ENCODE results near the gene QKI.

The QKI gene

GRCh38 chr6:163418311-163419029 lies 4.0 kb downstream of the QKI start:
- CTCF ChIA-PET: interaction anchor here (0.6 to 2.1 kb wide), 10 partner anchors 8 to 538 kb away, joined by 3 to 9 read pairs (median 4); no protein-coding TSS in a partner anchor
- no peak overlapping the region for H3K27ac ChIP-seq (ENCODE audit: extremely low read depth, low read depth, low read length)

GRCh38 chr6:163419413-163420288 lies 5.1 kb downstream of the QKI start:
- H3K9me3 ChIP-seq (ENCODE audit: control insufficient read depth, insufficient read depth, low read depth, low read length): no peaks in the 10 kb centered on the region
- peaks cover 27% of the 10 kb centered on the region for H3K4me1 ChIP-seq (ENCODE audit: control insufficient read depth, insufficient read depth, low read length)
- CTCF ChIA-PET: interaction anchor here (0.5 to 1.6 kb wide), 10 partner anchors 8 to 536 kb away, joined by 3 to 9 read pairs (median 4); no protein-coding TSS in a partner anchor
- POLR2A ChIA-PET: interaction anchor here (0.7 kb wide), 2 partner anchors 309 to 540 kb away, joined by 3 to 4 read pairs; no protein-coding TSS in a partner anchor
- H3K4me3 ChIP-seq (ENCODE audit: low read depth, low read length): peak overlapping the region; percentile 15
- H3K27ac ChIP-seq (ENCODE audit: extremely low read depth, low read depth, low read length): no peak overlapping the region
- no peaks in the 10 kb centered on the region for H3K36me3 ChIP-seq (ENCODE audit: control insufficient read depth in 2 of 2, insufficient read depth in 1 of 2, low read length in 2 of 2)
- TF ChIP-seq GLI2 (tag by site-specific recombination; IDR thresholded peaks at IDR 0.05; ENCODE audit: borderline replicate concordance, low read depth) (0 out of 2 replicates have a peak, but pooled peaks have one; percentile 18), ZNF585B (tag by site-specific recombination; IDR thresholded peaks at IDR 0.05) (no peak), TRIM28 (IDR thresholded peaks at IDR 0.05; ENCODE audit: borderline replicate concordance, low read length) (0 out of 2 replicates have a peak, but pooled peaks have one; percentile 27), PRDM1 (tag by site-specific recombination; IDR thresholded peaks at IDR 0.05) (peak; percentile 47; the same call in 1 of the 2 replicates), ZNF362 (tag by site-specific recombination; IDR thresholded peaks at IDR 0.05) (peak; percentile 96), REST (tag by site-specific recombination; IDR thresholded peaks at IDR 0.05) (peak; percentile 75; the same call in 1 of the 2 replicates), FEZF1 (tag by site-specific recombination; IDR thresholded peaks at IDR 0.05) (peak; percentile 23; the same call in 1 of the 2 replicates), HOXA7 (CRISPR knock-in tag; IDR thresholded peaks at IDR 0.05; ENCODE audit: borderline replicate concordance) (no peak), ZBTB6 (tag by site-specific recombination; IDR thresholded peaks at IDR 0.05) (no peak), PRDM6 (tag by site-specific recombination; IDR thresholded peaks at IDR 0.05) (peak; percentile 92)

More at GRCh38 chr6:163418311-163419029, 4.0 kb downstream of the QKI start:
- Histone ChIP-seq H3K4me3 (ENCODE audit: low read depth, low read length) (peak overlapping the region; percentile 18; the same call in 1 of the 2 replicates), H3K4me1 (ENCODE audit: control insufficient read depth, insufficient read depth, low read length) (peaks cover 27% of the 10 kb centered on the region), H3K36me3 (ENCODE audit: control insufficient read depth in 2 of 2, insufficient read depth in 1 of 2, low read length in 2 of 2) (no peaks in the 10 kb centered on the region), H3K9me3 (ENCODE audit: control insufficient read depth, insufficient read depth, low read depth, low read length) (no peaks in the 10 kb centered on the region)
- no peak for TF ChIP-seq KLF17 (tag by site-specific recombination; IDR thresholded peaks at IDR 0.05)
- TF ChIP-seq ZNF341 (tag by site-specific recombination; IDR thresholded peaks at IDR 0.05; ENCODE audit: low read depth): peak; percentile 54
- POLR2A ChIA-PET: no interaction called here

Data from HEK293 (cell line).